ACHN (cell line): ENCODE data around the gene BCL2L13.

Experiments
- DNase-seq: peaks from one replicate; pipeline ENCODE4 v3.0.0-alpha.2; 2015
- in situ Hi-C: cut with HindIII; loops from 2 replicates; pipeline ENCODE4 v1.10.0; 2017; ENCODE audit warnings: low sequenced_read_pairs, low pct_ligation_motif_present, low pct_unique_long_range_greater_than_20kb

Gene BCL2L13

DNA sequence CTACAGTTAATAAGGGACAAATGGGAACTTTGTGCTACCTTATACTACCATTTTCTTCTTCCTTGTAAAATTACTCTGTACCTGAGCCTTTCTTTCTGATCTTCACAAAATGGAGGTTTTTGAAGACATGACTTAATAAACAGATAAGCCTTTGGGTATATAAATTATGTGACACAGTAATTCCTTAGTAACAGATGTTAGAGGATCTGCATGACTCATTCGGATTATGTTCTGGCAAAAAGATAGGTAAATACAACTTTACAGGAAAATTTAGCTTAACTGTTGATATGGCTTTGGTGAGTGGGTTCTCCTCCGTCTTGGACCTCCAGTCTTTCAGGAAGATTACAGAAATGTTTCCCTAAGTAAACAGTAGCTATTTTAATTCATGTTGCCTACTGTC lies 73.9 kb downstream of the BCL2L13 start:
- no peak for DNase-seq
- in situ Hi-C loops = no loop called here

DNA sequence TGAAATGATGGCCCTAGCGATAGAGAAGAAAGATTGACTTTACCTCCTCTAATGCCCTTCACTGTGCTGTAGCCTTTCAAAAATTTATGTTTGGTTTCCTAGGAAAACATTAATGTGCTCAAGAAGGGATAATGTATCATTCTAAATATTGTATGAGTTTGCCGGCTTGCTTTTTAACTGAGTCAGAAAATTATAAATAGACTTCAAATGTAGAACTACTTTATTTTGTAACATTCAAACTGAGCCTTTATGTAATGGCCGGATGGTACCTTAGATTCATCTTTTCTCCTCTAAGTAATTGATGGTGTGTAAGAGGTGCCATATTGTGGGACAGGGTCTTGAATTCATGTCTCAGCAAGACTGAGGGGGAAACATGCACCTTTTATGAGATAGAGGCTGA lies 78.0 kb downstream of the BCL2L13 start:
- in situ Hi-C loops = no loop called here
- no peak for DNase-seq

DNA sequence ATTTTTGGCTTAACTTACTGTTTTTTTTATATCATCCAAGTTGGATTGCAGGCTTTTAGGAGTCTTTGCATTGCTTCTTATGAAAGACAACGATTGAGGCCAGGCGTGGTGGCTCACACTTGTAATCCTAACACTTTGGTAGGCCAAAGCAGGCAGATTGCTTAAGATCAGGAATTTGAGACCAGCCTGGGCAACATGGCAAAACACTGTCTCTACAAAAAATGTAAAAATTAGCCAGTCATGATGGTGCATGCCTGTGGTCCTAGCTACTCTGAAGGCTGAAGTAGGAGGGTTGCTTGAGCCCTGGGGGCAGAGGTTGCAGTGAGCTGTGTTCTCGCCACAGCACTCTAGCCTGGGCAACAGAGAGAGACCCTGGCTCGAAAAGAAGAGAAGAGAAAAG lies 79.2 kb downstream of the BCL2L13 start:
- DNase-seq = no peak
- in situ Hi-C loops = no loop called here

DNA sequence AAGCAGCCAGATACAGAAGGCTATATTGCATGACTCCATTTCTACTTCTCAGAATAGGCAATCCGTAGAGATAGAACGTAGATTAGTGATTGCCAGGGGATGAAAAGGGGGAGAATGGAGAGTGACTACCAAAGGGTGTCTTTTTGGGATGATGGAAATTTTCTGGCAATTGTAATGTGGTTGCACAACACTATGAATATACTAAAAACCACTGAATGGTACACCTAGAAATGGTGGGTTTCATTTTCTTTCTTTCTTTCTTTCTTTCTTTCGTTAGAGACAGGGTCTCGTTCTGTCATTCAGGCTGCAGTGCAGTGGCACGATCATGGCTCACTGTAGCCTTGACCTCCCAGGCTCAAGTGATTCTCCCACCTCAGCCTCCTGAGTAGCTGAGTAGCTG lies 81.4 kb downstream of the BCL2L13 start:
- in situ Hi-C loops = no loop called here
- DNase-seq = no peak

DNA sequence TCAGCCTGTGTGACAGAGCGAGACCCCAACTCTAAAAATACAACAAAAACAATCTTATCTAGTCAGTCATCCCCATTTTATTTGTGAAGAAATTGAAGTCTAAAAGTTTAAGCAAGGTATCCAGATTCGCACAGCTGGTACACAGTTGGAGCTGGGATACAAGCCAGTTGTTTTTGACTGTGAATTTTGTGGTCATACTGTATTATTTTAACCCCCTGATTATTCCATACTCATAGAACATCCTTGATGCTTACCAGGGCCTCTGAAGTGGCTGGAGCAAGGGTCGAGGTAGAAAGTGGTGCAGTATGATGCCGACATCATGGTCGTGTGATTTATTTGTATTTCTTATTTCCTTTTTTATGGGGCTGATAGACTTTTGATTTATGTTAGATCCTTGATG lies 85.7 kb downstream of the BCL2L13 start:
- in situ Hi-C loops = no loop called here
- no peak for DNase-seq

DNA sequence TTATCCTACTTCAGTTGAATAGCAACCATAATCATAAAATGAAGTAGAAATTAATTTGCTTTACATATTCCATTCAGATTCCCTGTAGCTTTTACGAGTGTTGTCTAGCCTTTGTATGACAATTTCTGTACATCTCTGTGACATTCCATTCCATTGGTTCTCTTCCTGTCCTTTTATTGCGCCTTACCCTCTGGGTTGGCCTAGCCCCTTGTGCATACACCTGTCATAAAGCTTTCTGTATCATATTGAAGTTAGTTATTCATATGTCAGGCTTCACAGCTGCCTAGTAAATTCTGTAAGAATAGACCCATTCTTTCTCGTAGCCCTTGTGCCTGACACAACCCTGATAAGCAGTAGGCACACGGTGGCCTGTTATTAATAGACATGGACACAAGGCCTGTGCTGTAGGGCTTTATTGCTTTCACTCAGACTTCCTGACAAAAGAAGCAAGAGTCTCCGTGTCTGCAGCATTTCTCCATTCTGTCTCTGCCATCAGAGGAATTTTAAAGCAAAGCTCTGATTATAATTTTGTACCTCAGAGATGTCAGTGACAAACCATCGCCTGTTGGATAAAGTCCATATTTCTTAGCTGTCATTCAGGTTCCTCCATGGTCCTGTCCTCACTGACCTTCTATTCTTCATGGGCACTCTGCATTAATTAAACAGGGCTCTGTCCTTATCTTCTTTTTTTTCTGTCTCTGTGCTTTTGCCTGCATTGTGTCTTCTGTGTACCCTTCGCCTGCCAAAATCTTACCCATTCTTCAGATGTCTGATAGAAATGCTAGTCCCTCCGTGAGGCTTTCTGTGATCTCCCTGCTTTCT lies 86.3 kb downstream of the BCL2L13 start:
- in situ Hi-C loops = no loop called here
- no peak for DNase-seq

DNA sequence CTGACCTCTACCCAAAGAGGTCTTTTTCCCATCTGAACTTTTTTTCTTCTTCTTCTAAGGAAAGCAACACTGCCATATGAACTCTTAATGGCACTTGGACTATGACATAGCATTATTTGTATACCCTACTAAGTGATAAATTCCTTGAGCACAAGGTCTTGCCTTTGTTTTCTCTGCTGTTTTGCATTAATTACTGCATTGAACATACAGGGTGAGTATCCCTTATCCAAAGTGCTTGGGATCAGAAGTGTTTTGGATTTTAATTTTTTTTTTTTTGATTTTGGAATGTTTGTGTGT lies 86.9 kb downstream of the BCL2L13 start:
- in situ Hi-C loops = no loop called here
- no peak for DNase-seq

DNA sequence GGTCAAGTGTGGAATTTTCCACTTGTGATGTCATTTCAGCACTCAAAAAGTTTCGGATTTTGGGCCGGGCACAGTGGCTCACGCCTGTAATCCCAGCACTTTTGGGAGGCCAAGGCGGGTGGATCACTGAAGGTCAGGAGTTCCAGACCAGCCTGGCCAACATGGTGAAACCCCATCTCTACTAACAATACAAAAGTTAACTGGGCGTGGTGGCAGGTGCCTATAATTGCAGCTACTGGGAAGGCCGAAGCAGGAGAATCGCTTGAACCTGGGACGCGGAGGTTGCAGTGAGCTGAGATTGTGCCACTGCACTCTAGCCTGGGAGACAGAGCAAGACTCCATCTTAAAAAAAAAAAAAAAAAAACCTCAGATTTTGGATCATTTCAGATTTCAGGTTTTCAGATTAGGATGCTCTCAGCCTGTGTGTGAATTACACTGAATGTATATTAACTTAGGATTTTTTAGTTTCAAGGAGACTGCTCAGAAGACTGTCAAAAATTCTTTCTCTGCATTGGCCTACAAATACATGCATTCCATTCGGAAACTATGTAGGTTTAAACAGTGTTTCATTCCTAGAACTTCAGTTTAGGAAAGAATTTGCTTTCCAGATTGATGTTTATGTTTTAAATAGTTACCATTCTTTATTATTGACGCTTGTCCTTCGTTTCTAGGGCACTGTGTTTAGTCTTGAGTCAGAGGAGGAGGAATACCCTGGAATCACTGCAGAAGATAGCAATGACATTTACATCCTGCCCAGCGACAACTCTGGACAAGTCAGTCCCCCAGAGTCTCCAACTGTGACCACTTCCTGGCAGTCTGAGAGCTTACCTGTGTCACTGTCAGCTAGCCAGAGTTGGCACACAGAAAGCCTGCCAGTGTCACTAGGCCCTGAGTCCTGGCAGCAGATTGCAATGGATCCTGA lies 87.7 kb downstream of the BCL2L13 start:
- in situ Hi-C loops = no loop called here

DNA sequence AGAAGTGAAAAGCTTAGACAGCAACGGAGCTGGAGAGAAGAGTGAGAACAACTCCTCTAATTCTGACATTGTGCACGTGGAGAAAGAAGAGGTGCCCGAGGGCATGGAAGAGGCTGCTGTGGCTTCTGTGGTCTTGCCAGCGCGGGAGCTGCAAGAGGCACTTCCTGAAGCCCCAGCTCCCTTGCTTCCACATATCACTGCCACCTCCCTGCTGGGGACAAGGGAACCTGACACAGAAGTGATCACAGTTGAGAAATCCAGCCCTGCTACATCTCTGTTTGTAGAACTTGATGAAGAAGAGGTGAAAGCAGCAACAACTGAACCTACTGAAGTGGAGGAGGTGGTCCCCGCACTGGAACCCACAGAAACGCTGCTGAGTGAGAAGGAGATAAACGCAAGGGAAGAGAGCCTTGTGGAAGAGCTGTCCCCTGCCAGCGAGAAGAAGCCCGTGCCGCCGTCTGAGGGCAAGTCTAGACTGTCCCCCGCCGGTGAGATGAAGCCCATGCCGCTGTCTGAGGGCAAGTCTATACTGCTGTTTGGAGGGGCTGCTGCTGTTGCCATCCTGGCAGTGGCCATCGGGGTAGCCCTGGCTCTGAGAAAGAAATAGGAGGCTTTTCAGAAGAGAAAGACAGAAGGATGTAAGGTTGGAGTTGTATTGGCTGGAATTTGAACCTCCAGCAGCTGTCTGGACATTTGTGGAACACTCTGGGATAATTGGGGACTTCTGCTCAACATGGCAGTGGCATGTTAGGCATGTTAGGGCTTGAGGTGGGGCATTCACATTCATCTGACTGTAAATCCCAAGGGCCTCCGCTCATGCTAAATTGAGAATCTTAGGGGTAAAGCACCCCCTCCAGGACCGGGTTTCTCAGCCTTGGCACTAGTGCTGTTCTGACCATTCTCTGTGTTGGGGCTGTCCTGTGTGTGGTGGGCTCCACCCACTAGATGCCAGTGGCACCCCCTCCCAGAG lies 88.7 kb downstream of the BCL2L13 start:
- in situ Hi-C loops = no loop called here
- no peak for DNase-seq

More for the DNA sequence above, 87.7 kb downstream of the BCL2L13 start:
- DNase-seq = no peak

DNA sequence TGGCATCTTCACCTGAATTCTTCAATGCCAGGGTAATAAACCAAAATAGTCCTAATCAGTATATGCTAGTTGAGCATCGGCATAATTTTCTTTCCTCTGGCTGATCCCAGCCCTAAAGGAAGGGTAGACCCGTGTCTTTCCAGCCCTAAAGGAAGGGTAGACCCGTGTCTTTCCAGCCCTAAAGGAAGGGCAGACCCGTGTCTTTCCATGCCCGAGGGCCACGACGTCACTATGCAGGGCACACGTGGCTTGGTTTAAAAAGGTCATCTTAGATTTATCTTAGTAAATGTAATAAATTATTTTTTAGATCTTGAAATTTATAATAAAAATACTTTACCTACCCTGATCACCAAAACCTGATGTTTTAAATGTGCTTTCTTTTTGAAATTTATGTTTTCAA lies 90.2 kb downstream of the BCL2L13 start:
- DNase-seq = no peak
- in situ Hi-C loops = no loop called here

DNA sequence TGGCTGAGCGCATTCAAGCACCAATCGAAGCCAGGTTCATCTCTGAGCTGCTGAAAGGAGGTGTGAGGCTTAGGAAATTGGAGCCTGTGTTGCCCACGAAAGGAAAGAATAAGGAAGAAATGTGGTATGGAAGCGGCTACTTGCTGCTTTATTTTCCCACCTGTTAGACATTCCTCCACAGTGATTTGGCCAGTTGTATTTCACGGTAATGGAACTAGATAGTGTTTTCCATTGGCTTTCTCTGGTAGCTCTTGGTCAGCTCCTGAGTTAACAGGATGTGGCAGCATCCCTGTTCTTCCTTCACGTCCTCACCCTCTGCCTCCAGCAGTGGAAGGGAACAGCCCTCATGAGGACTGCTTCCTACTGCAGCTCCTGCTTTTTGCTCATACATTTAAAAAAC lies 91.0 kb downstream of the BCL2L13 start:
- in situ Hi-C loops = no loop called here

DNA sequence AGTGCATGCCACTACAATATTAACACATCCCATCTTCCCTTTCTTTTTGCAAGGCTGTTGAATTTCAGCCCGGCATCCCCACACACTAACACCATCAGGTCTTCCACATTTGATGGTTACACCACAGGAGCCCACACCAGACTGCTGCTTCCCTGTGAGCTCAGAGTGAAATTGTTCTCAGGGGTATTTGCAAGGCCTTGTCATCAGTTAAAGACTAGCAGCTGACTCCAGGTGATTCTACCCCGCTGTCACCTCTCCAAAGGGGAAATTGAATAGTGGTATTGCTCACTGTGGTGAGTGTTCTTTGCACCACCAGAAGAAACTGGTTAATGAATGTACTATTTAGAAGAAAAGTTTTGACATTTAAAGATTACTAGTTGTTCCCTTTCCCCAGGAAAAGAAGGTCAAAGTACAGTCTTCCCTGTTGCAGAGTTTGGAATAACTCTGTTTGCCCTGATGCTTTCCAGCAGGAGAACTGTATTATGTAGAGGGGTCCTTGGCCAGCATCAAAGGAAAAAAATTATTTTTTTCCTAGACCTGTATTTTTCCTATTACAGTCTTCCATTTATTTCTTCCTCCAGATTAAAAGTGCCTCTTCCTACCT lies 93.8 kb downstream of the BCL2L13 start:
- no peak for DNase-seq
- in situ Hi-C loops = no loop called here

More for the DNA sequence above, 91.0 kb downstream of the BCL2L13 start:
- DNase-seq = no peak

DNA sequence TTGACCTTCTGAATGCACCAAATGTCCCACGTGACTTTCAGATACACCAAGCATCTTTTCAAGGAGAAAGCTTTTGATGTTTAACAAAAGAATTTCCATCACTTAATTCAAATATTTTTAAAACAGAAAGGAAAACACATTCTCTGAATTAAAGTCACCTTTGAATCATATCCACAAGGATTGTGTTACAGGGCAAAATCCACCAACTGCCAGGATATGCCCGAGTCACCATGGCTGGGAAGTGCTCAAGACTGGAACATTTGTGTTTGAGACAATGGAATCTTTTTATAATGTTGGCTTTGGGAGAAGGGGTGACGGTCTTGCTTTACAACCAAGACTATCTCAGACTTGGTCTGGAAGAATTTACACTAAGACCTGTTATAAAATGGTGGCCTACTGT lies 94.9 kb downstream of the BCL2L13 start:
- DNase-seq = no peak
- in situ Hi-C loops = no loop called here

DNA sequence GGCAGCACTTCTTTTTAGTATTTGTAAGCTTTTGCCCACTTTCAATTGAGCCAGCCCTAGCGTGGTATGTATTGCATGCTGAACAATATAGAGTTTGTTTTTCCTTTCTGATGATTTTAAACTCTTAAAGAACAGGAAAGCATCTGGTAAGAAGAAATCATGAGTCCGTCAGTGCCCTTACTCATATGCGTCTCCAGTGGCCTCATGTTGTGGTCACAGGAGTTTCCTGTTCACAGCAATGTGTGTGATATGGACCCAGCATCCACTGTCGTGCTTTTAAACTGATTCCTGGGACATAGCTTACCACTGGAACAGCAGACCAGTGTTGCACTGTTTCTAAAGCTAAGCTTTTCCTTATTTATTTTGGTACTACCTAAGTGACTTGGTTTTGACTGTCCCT lies 95.6 kb downstream of the BCL2L13 start:
- in situ Hi-C loops = no loop called here
- no peak for DNase-seq

DNA sequence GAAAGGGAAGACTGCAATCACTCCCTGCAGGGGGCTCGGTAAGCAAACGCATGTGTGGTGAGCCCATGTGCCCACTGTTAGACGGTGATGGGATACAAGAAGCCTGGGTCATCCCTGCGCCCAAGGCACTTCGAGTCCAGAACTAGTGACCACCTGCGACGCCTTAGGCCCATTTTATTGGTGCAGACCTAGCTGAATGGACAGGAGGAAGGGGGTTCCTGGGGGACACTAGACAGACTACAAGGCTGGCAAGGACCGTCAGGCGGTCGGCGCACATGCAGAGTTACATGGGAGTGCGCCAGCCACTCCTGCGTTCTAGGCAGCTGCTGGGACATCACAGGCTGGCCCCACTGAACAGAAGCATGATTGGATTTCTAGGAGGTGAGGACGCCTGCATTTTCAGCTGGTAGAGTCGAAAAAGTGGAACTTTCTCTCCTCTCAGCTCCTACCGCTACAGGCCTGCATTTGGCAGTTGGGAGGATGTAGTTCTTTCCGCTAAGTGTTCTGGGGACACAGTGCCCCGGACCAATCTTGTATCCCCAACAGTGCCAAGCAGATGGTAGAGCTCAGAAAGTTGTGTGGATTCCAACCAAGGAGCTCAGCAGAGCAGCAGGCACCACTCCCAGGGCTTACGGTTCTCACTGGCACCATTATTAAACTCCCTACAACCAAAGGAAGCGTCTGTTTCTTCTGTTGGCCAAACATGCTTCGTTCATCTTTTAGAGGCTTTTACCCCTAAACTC lies 100.0 kb downstream of the BCL2L13 start:
- in situ Hi-C loops = no loop called here
- DNase-seq = no peak

DNA sequence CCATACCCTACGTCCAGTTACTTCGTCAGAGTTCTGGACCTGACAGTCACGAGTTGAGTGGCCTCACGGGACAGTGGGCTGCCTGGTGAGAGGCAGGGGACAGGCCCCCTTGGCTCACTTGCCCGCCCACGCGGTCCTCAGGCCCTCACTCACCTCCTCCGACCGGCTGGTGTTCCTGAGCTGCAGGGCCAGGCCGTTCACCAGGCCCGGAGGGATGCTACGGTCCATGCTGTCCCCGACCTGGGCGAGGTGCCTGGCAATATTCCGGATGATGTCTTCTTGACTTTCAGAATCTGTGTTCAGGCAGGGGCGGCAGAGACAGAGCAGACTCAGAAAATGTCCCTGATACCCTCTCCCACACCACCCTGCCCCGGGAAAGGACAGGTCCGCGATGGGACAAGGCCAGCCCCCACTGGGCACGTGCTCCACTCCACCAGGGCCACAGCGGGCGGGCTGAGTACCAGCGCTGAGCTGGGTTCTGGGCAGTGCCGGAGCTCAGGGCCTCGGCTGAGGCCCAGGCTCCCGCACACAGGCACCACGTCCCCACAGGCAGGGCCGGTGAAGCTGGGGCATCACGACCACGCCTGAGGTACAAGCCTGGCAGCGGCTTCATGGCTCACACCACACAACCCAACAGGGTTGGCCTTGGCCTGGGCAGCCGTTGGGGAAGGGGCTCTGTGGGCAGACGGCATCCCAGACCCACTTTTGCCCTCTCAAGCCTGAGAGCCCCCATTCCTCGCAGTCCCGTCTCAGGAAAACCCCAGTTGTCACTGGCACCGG lies 100.8 kb downstream of the BCL2L13 start:
- in situ Hi-C loops = no loop called here

DNA sequence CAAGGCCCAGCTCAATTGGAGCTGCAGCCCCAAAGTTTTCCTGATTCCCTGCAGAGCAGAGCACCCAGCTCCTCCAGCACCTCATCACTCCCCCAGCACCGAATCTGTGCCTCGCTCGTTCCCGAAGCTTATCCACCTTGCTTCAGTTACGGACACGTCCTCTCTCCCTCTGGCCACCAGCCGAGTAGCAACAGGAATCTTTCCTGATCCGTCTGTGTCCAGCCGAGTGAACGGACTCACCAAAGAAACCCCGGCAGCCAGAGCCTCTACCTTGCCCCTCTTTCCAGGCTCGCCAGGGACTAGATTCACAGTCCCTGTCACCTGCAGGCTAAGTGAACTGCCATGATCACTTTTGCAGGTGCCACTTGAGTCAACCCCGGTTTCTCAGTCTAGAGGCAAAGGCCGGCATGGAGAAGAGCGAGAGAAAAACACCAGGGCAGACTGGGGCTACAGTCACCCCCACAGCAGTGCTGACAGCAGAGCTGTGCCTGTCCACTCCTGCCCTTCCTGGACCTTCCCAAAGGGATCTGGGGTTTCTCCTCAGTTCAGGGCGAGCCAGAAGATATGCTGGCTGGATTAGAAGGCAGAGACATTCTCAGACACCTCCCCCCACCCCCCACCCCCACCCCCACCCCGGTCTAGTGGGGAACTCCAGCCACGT lies 103.4 kb downstream of the BCL2L13 start:
- in situ Hi-C loops = no loop called here
- DNase-seq = no peak

More for the DNA sequence above, 100.8 kb downstream of the BCL2L13 start:
- no peak for DNase-seq
